HEK293T (cell line): Measurements from ENCODE around the gene TMEM218.

Source experiments
- ARNT ChIP-seq: fragments of 450-650 bp; IDR thresholded peaks from 2 replicates; pipeline ENCODE4 v1.6.1; 2017; ENCODE audit warnings: mild to moderate bottlenecking
- CTBP1 ChIP-seq: fragments of 450-650 bp; IDR thresholded peaks from 2 replicates; pipeline ENCODE4 v1.6.1; 2016; ENCODE audit warnings: borderline replicate concordance
- FOXA1 ChIP-seq: fragments of 450-650 bp; IDR thresholded peaks from 2 replicates; pipeline ENCODE4 v1.6.1; 2016; ENCODE audit warnings: mild to moderate bottlenecking
- FOXK2 ChIP-seq: fragments of 450-650 bp; IDR thresholded peaks from 2 replicates; pipeline ENCODE4 v1.6.1; 2016; ENCODE audit warnings: mild to moderate bottlenecking
- HDGF ChIP-seq: fragments of 450-650 bp; IDR thresholded peaks from 2 replicates; pipeline ENCODE4 v1.6.1; 2017; ENCODE audit warnings: antibody characterized with exemption, borderline replicate concordance
- NFRKB ChIP-seq: fragments of 450-650 bp; IDR thresholded peaks from 2 replicates; pipeline ENCODE4 v1.6.1; 2016; ENCODE audit warnings: mild to moderate bottlenecking, moderate library complexity
- SP1 ChIP-seq: fragments of 450-650 bp; IDR thresholded peaks from 2 replicates; pipeline ENCODE4 v1.6.1; 2017
- SUZ12 ChIP-seq: fragments of 450-650 bp; IDR thresholded peaks from 2 replicates; pipeline ENCODE4 v1.6.1; 2016; ENCODE audit warnings: mild to moderate bottlenecking
- TARDBP ChIP-seq: fragments of 450-650 bp; IDR thresholded peaks from 2 replicates; pipeline ENCODE4 v1.6.1; 2016
- ZNF384 ChIP-seq: fragments of 450-650 bp; IDR thresholded peaks from 2 replicates; pipeline ENCODE4 v1.6.1; 2016
- TF ChIP-seq, protein P1 (sequence below): fragments of 450-650 bp; IDR thresholded peaks from 2 replicates; pipeline ENCODE4 v1.6.1; 2016

DNA sequence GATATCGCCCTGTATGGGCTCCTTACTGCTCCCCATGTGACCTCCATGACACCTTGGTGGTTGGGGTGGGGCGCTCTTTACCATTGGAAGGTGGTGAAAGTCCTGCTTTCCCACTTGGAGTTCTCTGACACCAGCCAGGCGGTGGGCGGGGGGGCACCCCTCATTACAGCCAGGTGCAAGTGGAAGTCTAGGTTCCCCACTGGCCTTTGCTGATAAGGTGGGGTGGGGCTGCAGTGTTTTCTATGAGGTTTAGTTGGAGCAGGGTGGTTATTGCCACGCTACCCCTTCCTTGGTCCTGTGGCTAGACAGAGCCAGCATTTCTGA is 53.8 kb downstream of the TMEM218 start:
- TF ChIP-seq SUZ12 = no peak
- TF ChIP-seq ZNF384 = no peak
- TF ChIP-seq TARDBP = no peak
- TF ChIP-seq ARNT = no peak
- TF ChIP-seq CTBP1 = no peak
- no peak for TF ChIP-seq HDGF
- TF ChIP-seq NFRKB = no peak
- TF ChIP-seq FOXA1 = no peak
- no peak for TF ChIP-seq FOXK2
- TF ChIP-seq SP1 = no peak
- TF ChIP-seq, protein P1, sequence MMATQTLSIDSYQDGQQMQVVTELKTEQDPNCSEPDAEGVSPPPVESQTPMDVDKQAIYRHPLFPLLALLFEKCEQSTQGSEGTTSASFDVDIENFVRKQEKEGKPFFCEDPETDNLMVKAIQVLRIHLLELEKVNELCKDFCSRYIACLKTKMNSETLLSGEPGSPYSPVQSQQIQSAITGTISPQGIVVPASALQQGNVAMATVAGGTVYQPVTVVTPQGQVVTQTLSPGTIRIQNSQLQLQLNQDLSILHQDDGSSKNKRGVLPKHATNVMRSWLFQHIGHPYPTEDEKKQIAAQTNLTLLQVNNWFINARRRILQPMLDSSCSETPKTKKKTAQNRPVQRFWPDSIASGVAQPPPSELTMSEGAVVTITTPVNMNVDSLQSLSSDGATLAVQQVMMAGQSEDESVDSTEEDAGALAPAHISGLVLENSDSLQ = no peak
